NCI-H510A (cell line): ENCODE results near the gene RCAN2.

Experiments
- DNase-seq: peaks from one replicate; lab custom pipeline; 2025; lab: John Stamatoyannopoulos, UW

The RCAN2 gene

DNA sequence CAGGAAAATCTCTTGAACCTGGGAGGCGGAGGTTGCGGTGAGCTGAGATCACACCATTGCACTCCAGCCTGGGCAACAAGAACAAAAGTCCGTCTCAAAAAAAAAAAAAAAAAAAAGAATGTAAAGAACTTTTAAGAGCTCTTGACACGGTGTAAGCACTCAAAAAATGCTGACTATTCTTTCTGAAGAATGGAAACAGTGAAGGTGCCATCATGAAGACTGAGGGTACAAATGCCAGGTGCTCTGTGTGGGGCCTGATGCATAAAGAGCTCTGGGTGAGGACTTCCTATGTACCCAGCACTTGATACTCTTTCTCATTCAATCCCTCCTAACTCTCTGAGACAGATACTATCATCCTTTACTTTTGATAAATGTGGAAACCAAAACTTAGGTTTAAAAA lies 275.5 kb downstream of the RCAN2 start:
- no peak for DNase-seq

DNA sequence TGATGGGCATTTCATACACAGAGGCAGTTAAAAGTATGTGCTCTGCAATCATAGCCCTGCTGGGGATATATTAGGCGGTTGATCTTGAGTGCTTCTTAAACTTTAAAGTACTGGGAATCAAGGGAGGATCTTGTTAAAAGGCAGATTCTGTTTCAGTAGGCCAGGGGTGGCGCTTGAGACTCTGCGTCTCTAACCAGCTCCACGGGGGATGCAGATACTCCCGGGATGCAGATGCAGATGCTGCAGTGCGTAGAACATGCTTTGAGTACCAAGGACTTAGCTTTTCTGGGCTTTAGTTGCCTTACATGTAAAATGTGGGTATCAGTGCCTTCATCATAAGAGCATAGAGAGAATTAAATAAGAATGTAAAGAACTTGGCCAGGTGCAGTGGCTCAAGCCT lies 276.0 kb downstream of the RCAN2 start:
- DNase-seq = no peak

DNA sequence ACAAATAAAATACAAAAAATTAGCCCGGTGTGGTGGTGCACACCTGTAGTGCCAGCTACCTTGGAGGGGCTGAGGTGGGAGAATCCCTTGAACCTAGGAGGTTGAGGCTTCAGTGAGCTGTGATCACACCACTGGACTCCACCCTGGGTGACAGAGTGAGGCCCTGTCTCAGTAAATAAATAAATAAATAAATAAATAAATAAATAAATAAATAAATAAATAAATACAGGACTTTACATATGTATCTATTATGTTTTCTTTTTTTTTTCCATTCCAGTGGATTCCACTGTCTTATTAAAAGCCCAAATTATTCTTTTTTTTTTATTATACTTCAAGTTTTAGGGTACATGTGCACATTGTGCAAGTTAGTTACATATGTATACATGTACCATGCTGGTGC lies 279.3 kb downstream of the RCAN2 start:
- DNase-seq = no peak

GRCh38 chr6:46210294-46210693 lies 281.0 kb downstream of the RCAN2 start:
- DNase-seq = no peak

- DNase-seq = no peak
Measured at GRCh38 chr6:46208303-46208702, 282.9 kb downstream of the RCAN2 start.

DNA sequence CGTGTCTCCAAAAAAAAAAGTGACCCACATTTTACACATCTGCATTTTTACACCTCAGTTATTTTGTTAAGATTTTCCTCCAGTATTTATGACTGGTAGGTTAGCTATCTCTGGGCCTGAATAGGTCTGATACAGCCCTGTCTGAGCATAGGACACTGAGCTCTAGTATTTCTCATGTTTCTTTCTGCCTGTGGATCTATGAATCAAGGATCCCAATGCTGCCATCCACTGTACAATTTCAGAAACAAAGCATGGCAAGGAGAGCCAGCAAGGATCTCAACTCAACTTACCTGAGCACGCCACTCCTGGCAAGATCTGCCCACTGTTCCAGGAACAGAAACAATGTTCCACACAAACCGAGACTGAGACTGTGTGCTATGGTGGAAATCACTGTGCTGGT lies 284.1 kb downstream of the RCAN2 start:
- DNase-seq = no peak

DNA sequence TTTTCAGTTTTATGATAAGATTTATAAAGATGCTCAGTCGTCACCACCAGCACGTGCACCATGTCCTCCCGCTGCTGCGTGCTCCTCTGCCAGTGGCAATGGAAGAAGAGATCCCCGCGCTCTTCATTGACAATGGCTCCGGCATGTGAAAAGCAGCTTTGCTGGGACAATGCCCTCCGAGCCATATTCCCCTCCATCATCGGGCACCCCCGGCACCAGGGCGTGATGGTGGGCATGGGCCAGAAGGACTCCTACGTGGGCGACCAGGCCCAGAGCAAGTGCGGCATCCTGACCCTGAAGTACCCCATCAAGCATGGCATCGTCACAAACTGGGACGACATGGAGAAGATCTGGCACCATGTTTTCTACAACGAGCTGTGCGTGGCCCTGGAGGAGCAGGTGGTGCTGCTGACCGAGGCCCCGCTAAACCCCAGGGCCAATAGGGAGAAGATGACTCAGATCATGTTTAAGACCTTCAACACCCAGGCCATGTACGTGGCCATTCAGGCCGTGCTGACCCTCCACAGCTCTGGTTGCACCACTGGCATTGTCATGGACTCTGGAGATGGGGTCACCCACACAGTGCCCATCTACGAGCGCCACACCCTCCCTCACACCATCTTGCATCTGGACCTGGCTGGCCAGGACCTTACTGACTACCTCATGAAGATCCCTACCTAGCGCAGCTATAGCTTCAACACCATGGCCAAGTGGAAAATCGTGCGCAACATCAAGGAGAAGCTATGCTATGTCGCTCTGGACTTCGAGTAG lies 286.2 kb downstream of the RCAN2 start:
- no peak for DNase-seq

- DNase-seq = no peak
Measured at GRCh38 chr6:46203391-46204177, 287.7 kb downstream of the RCAN2 start.

DNA sequence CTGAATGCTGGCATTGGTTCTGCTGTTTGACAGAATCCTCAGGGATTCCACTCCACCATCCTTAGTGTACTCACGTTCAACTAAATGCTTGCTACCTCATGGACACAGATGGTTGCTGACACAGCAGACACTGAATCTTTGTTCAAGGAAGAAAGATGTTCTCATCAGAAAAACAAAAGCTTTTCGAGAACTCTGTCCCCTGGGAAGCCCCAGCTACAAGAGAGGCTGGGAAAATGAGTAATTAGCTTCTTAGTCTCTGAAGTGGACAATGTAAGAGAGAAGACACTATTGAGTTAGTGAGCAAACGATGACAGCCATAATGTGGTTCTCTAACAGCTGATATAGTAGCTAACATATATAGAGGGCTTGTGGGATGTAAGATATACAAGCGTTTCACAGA lies 289.5 kb downstream of the RCAN2 start:
- no peak for DNase-seq

- no peak for DNase-seq
Measured at GRCh38 chr6:46199387-46199786, 291.9 kb downstream of the RCAN2 start.

- DNase-seq = no peak
Measured at GRCh38 chr6:46191961-46192360, 299.3 kb downstream of the RCAN2 start.

- no peak for DNase-seq
Measured at GRCh38 chr6:46190889-46191288, 300.4 kb downstream of the RCAN2 start.

GRCh38 chr6:46189726-46190125 lies 301.5 kb downstream of the RCAN2 start:
- DNase-seq = no peak

- DNase-seq = no peak
Measured at GRCh38 chr6:46186583-46186982, 304.7 kb downstream of the RCAN2 start.

DNA sequence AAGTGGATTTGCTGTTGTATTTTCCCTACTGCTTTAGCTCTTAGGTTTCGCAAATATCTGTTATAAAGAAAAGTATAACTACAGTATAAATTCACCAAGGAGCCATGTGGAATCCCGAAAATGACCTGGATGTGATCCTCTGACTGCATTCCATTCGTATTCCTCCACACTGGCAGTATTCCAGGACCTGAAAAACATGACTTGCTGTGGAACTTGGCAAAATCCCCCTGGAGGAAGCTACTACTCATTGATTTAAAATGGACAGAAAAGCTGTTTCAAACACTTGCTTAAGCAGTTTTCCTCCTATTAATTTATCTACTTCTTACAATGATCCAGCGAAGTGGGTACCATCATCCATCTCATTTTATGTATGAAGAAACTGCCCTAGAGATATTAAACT lies 307.1 kb downstream of the RCAN2 start:
- DNase-seq = no peak

GRCh38 chr6:46175976-46176375 lies 315.3 kb downstream of the RCAN2 start:
- DNase-seq = no peak

- no peak for DNase-seq
Measured at GRCh38 chr6:46175446-46175845, 315.8 kb downstream of the RCAN2 start.

DNA sequence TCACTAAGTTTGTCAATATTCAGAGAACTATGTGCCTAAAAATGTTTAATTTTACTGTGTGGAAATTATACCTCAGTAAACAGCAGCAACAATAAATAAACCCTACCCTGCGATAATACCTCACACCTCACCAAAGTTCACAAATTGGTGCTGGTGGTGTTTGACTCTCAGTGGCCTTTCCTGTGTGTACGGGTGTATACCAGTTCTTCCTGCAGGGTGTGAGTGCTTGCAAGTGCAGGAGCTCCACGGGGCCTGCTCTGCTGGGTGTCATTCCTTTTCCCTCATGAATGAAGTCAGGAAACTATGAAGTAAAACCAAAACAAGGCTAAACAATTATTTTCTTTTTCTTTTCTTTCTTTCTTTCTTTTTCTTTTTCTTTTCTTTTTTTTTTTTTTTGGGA lies 316.3 kb downstream of the RCAN2 start:
- no peak for DNase-seq

DNA sequence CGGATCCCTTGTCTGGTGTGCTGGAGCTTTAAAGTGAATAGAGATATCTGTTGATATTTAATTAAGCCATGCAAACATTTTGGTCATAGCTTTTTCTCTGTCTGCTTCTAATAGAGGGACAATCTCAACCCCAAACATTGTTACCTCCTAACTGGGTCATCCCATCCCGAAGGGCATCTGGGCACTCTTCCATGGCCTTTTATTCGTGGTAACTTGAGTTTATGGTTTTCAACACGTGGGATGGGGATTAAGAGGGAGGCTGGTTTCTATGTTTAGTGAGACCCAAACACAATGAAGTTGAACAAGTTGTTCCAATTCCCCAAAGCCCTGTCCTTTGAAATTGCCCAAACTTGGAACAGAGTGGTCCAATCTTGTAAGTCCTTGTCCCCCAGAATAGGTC lies 319.1 kb downstream of the RCAN2 start:
- DNase-seq = no peak
